Spleen (tissue), 7 donors: ENCODE data around the gene SLC39A10.

Experiments
- POLR2A ChIP-seq, 3 donors: fragments of 450-650 bp; IDR thresholded peaks; one replicate each; pipeline ENCODE4 v1.5.1; 2017; ENCODE audit warnings: antibody characterized with exemption in 3 of 3, mild to moderate bottlenecking in 1 of 3
- POLR2AphosphoS5 ChIP-seq, 3 donors: sonication (generic); formaldehyde crosslinking; IDR thresholded peaks; one replicate each; pipeline ENCODE4 v1.5.1; 2017; ENCODE audit warnings: antibody characterized with exemption in 3 of 3
- TF ChIP-seq, protein P1 (sequence below), 11 experiments: fragments of 200-600 bp in 7 of 11; fragments of 450-650 bp in 4 of 11; sonication (generic) in 4 of 11; IDR thresholded peaks in 8 of 11; conservative IDR thresholded peaks in 3 of 11; 1 replicate in 7 of 11; 2 replicates in 4 of 11; pipeline versions ENCODE4 v1.4.0 to v1.8.0; 2016 to 2021; ENCODE audit warnings: antibody characterized with exemption in 11 of 11, inconsistent platforms in 4 of 11, mild to moderate bottlenecking in 1 of 11
- donor health status: DM: no; HTN: no; CAD: no; lungs with moderate emphysema.
- donor health status: DM: no; HTN: no; CAD: no.
- donor health status: DM: no; HTN: no; CAD: no.

- TF ChIP-seq, protein P1, sequence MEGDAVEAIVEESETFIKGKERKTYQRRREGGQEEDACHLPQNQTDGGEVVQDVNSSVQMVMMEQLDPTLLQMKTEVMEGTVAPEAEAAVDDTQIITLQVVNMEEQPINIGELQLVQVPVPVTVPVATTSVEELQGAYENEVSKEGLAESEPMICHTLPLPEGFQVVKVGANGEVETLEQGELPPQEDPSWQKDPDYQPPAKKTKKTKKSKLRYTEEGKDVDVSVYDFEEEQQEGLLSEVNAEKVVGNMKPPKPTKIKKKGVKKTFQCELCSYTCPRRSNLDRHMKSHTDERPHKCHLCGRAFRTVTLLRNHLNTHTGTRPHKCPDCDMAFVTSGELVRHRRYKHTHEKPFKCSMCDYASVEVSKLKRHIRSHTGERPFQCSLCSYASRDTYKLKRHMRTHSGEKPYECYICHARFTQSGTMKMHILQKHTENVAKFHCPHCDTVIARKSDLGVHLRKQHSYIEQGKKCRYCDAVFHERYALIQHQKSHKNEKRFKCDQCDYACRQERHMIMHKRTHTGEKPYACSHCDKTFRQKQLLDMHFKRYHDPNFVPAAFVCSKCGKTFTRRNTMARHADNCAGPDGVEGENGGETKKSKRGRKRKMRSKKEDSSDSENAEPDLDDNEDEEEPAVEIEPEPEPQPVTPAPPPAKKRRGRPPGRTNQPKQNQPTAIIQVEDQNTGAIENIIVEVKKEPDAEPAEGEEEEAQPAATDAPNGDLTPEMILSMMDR (IDR thresholded peaks at IDR 0.05 in 8 of 11, conservative IDR thresholded peaks at IDR 0.05 in 3 of 11), result no peak
- no peak for TF ChIP-seq POLR2A (IDR thresholded peaks at IDR 0.05)
- TF ChIP-seq POLR2AphosphoS5 (IDR thresholded peaks at IDR 0.05), result no peak
Observed at GRCh38 chr2:195642679-195643068, 14.4 kb upstream of the SLC39A10 start.
